AG04449 (cell line): ENCODE data around the gene WDCP.

Source experiments
- CTCF ChIA-PET: fragments of 350-600 bp; formaldehyde crosslinking; extraction: SDS; loops from one replicate; lab custom pipeline; 2021; ENCODE audit warnings: antibody characterized with exemption; lab: Yijun Ruan, JAX
- POLR2A ChIA-PET: fragments of 400-600, 350-600 bp; formaldehyde crosslinking; extraction: SDS; loops from one replicate; lab custom pipeline; 2020; ENCODE audit warnings: antibody characterized with exemption, inconsistent platforms; lab: Yijun Ruan, JAX
- DNase-seq: peaks from one replicate; pipeline ENCODE4 v3.0.0-alpha.2; 2010; ENCODE audit warnings: low read depth, low spot score
- H3K4me3 ChIP-seq: 2 replicates; pipeline ENCODE4 v1.5.1; 2011; ENCODE audit warnings: low read depth, mild to moderate bottlenecking, control low read depth, low read length
- CTCF ChIP-seq: IDR thresholded peaks from one replicate; pipeline ENCODE4 v1.5.1; 2011; ENCODE audit warnings: mild to moderate bottlenecking, moderate library complexity, low read length, control low read depth, inconsistent platforms; ENCODE audit not compliant: insufficient read depth; ENCODE audit errors: missing control alignments

The WDCP gene

GRCh38 chr2:24052951-24053350 lies 5.8 kb upstream of the WDCP start:
- CTCF ChIA-PET, result no interaction called here

GRCh38 chr2:24051833-24052232 lies 4.6 kb upstream of the WDCP start:
- DNase-seq, result no peak
- H3K4me3 ChIP-seq, result no peak overlapping the region; the same call in 1 of the 2 replicates
- TF ChIP-seq CTCF, result no peak
- ChIA-PET POLR2A (interaction anchor here (1.9 kb wide), 1 partner anchor 32 kb away, joined by 5 read pairs; no protein-coding TSS in a partner anchor), CTCF (interaction anchor here (1.4 kb wide), 1 partner anchor 33 kb away, joined by 3 read pairs; the partner anchor contains the start of gene TP53I3)

More at GRCh38 chr2:24052951-24053350, 5.8 kb upstream of the WDCP start:
- TF ChIP-seq CTCF, result no peak
- DNase-seq, result no peak
- no peak overlapping the region for H3K4me3 ChIP-seq
- POLR2A ChIA-PET, result no interaction called here

GRCh38 chr2:24050041-24050979 lies 3.1 kb upstream of the WDCP start:
- CTCF ChIA-PET, result interaction anchor here (0.6 to 2.0 kb wide), 5 partner anchors 9 to 123 kb away, joined by 3 to 11 read pairs (median 5); partner anchors contain the start of genes ATAD2B and TP53I3
- peak overlapping the region; percentile 64 for H3K4me3 ChIP-seq
- POLR2A ChIA-PET, result interaction anchor here (1.1 to 1.9 kb wide), 2 partner anchors 33 to 123 kb away, joined by 3 to 5 read pairs; partner anchors contain the start of gene ATAD2B
- DNase-seq, result no peak
- TF ChIP-seq CTCF, result no peak

GRCh38 chr2:24049485-24050021 lies 2.4 kb upstream of the WDCP start, which contains the start of gene FKBP1B:
Gene FKBP1B (plus strand): TSS chr2:24049741. CDS start chr2:24049850, 109 bp downstream.
- TF ChIP-seq CTCF, result no peak
- ChIA-PET POLR2A (interaction anchor here (1.1 kb wide), 1 partner anchor 122 kb away, joined by 3 read pairs; the partner anchor contains the start of gene ATAD2B), CTCF (interaction anchor here (1.1 to 2.0 kb wide), 2 partner anchors 16 to 35 kb away, joined by 4 to 11 read pairs; partner anchors contain the start of gene TP53I3)
- H3K4me3 ChIP-seq, result peak within 1 kb of the TSS; percentile 64
- no peak for DNase-seq

GRCh38 chr2:24048769-24049484 lies 1.7 kb upstream of the WDCP start:
- POLR2A ChIA-PET, result interaction anchor here (1.1 kb wide), 1 partner anchor 122 kb away, joined by 3 read pairs; the partner anchor contains the start of gene ATAD2B
- peak overlapping the region; percentile 64 for H3K4me3 ChIP-seq
- DNase-seq, result no peak
- TF ChIP-seq CTCF, result no peak
- CTCF ChIA-PET, result interaction anchor here (1.1 kb wide), 1 partner anchor 36 kb away, joined by 4 read pairs; the partner anchor contains the start of gene TP53I3
